NCI-H146 (cell line): ENCODE data around the gene PCDHA11.
"Not testable (repeated sequence)": the region's sequence is repeated elsewhere in the genome, so short reads cannot be mapped to it uniquely, and the experiment has no call there.

Experiments
- DNase-seq: peaks from one replicate; lab custom pipeline; 2025; lab: John Stamatoyannopoulos, UW

The PCDHA11 gene

GRCh38 chr5:140868721-140869554 is at the start of gene PCDHA11:
TSS of gene PCDHA11 (plus strand) at chr5:140868957. CDS start at chr5:140869104, 147 bp downstream.
- DNase-seq: no peak

- DNase-seq: no peak
These were observed 47.1 kb upstream of the PCDHA11 start, which contains the start of gene PCDHA5 for GRCh38 chr5:140821375-140822280. TSS of gene PCDHA5 (plus strand) at chr5:140821613.

- no peak for DNase-seq
These were observed 46.5 kb upstream of the PCDHA11 start for GRCh38 chr5:140822281-140822629.

GRCh38 chr5:140822969-140823368 is 45.8 kb upstream of the PCDHA11 start:
- DNase-seq: not testable (repeated sequence)

GRCh38 chr5:140823475-140823874 is 45.3 kb upstream of the PCDHA11 start:
- no peak for DNase-seq

- no peak for DNase-seq
These were observed 40.9 kb upstream of the PCDHA11 start, which contains the start of gene PCDHA6 for GRCh38 chr5:140827704-140828361. TSS of gene PCDHA6 (plus strand) at chr5:140827960. CDS start at chr5:140828092, 132 bp downstream.

GRCh38 chr5:140828362-140828737 is 40.4 kb upstream of the PCDHA11 start:
- no peak for DNase-seq

GRCh38 chr5:140829511-140830501 is 39.0 kb upstream of the PCDHA11 start:
- not testable (repeated sequence) for DNase-seq

- no peak for DNase-seq
These were observed 34.8 kb upstream of the PCDHA11 start, which contains the start of gene PCDHA7 for GRCh38 chr5:140833993-140834392. TSS of gene PCDHA7 (plus strand) at chr5:140834269. CDS start at chr5:140834384, 115 bp downstream.

- DNase-seq: not testable (repeated sequence)
These were observed 34.2 kb upstream of the PCDHA11 start for GRCh38 chr5:140834439-140835008.

- no peak for DNase-seq
These were observed 32.9 kb upstream of the PCDHA11 start for GRCh38 chr5:140835622-140836510.

- no peak for DNase-seq
These were observed 27.5 kb upstream of the PCDHA11 start, which contains the start of gene PCDHA8 for GRCh38 chr5:140840978-140841962. TSS of gene PCDHA8 (plus strand) at chr5:140841187. CDS start at chr5:140841322, 135 bp downstream.

- DNase-seq: no peak
These were observed 25.7 kb upstream of the PCDHA11 start for GRCh38 chr5:140842798-140843733.

GRCh38 chr5:140848139-140849102 is 20.3 kb upstream of the PCDHA11 start, which contains the start of gene PCDHA9:
TSS of gene PCDHA9 (plus strand) at chr5:140848382. CDS start at chr5:140848496, 114 bp downstream.
- not testable (repeated sequence) for DNase-seq

GRCh38 chr5:140849831-140850634 is 18.7 kb upstream of the PCDHA11 start:
- DNase-seq: not testable (repeated sequence)
